Left lung (tissue), 10 donors: ENCODE results near the gene PSME3IP1. TPM values are rescaled to one million over a fixed set of nuclear protein-coding genes. Genes with fewer than 3 reads are reported as not detected.
A peak's percentile ranks its signal among the peaks of the same experiment; 100 is the strongest.

Experiments
- ATAC-seq: fragments of 200-7000 bp; cut with Tn5 transposase; one replicate; pipeline ENCODE4 v1.9.1; 2020; ENCODE audit warnings: moderate library complexity
- DNase-seq, 4 donors: peaks; one replicate each; pipeline ENCODE4 v3.0.0-alpha.2; 2013 to 2020
- H3K27ac ChIP-seq, 2 donors: fragments of 200-600 bp; sonication (generic) in 1 of 2; one replicate each; pipeline versions ENCODE4 v1.5.0 to v1.8.0; 2020 to 2021
- H3K27me3 ChIP-seq, 2 donors: fragments of 200-600 bp; sonication (generic) in 1 of 2; one replicate each; pipeline versions ENCODE4 v1.5.0 to v1.8.0; 2020 to 2021
- H3K36me3 ChIP-seq, 2 donors: fragments of 200-600 bp; sonication (generic) in 1 of 2; one replicate each; pipeline versions ENCODE4 v1.5.0 to v1.8.0; 2020 to 2021
- H3K4me1 ChIP-seq, 2 donors: fragments of 200-600 bp; one replicate each; pipeline ENCODE4 v1.8.0; 2021
- H3K4me3 ChIP-seq, 2 donors: fragments of 200-600 bp; sonication (generic) in 1 of 2; one replicate each; pipeline versions ENCODE4 v1.5.0 to v1.8.0; 2020 to 2021; ENCODE audit warnings: mild to moderate bottlenecking in 1 of 2
- H3K9me3 ChIP-seq, 2 donors: fragments of 200-600 bp; sonication (generic) in 1 of 2; one replicate each; pipeline versions ENCODE4 v1.5.0 to v1.8.0; 2020 to 2021
- CTCF ChIP-seq, 2 donors: fragments of 200-600 bp; sonication (generic) in 1 of 2; IDR thresholded peaks; one replicate each; pipeline versions ENCODE4 v1.5.0 to v1.8.0; 2021; ENCODE audit warnings: antibody characterized with exemption in 2 of 2
- intact Hi-C, 2 donors: fragments of 100-400 bp; cut with DNase I; formaldehyde crosslinking; loops; one replicate each; pipeline versions ENCODE4 v1.11.2 to v1.14.2; 2022
- polyA plus RNA-seq, 6 donors: library from polyadenylated mRNA; unstranded; fragments of 120-200 nt; gene quantifications; one replicate each; pipeline ENCODE4 v1.2.1, GENCODE V29; 2013; ENCODE audit not compliant: insufficient read length in 6 of 6
- total RNA-seq, 2 donors: library from RNA; stranded (reverse); fragmentation: NEBNext Ultra II Directional; extraction: Animal tissue kit (Norgen Biotek cat#: 25700); gene quantifications; one replicate each; pipeline ENCODE4 v1.2.1, GENCODE V29; 2021
- donor health status: DM: no; HTN: yes; CAD: no.
- donor health status: DM: no; HTN: no; CAD: no.

Gene PSME3IP1
- total and polyA plus RNA-seq, 8 donors = 53.1 to 123 (median 104) TPM

DNA sequence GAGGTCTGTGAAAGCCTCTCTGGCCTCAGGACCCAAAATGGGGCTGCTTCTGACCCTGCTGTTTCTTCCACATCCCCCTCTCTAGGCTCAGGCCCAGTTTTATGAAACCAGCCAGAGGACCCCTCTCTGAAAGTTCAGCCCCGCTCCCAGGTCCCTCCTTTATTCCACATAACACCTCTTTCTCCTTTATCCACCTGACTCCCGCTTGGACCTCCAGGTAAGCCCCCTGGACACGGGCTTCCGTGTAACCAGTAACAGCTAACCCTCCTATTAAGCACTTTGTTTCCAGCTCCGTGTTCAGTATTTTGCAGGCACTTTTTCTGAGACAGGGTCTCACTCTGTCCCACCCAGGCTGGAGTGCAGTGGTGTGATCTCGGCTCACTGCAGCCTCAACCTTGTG lies 37.4 kb downstream of the PSME3IP1 start:
- Histone ChIP-seq H3K4me3 (no peak overlapping the region), H3K36me3 (peaks cover 0 to 29% of the 10 kb centered on the region in 2 donors), H3K27me3 (no peaks in the 10 kb centered on the region), H3K27ac (peak overlapping the region; percentile 44 to 67), H3K9me3 (no peaks in the 10 kb centered on the region), H3K4me1 (peaks cover 5 to 57% of the 10 kb centered on the region in 2 donors)
- ATAC-seq (no peak), DNase-seq (peak in 1 of 4 donors; percentile 10)
- intact Hi-C loops = no loop called here
- no peak for TF ChIP-seq CTCF (IDR thresholded peaks at IDR 0.05)

DNA sequence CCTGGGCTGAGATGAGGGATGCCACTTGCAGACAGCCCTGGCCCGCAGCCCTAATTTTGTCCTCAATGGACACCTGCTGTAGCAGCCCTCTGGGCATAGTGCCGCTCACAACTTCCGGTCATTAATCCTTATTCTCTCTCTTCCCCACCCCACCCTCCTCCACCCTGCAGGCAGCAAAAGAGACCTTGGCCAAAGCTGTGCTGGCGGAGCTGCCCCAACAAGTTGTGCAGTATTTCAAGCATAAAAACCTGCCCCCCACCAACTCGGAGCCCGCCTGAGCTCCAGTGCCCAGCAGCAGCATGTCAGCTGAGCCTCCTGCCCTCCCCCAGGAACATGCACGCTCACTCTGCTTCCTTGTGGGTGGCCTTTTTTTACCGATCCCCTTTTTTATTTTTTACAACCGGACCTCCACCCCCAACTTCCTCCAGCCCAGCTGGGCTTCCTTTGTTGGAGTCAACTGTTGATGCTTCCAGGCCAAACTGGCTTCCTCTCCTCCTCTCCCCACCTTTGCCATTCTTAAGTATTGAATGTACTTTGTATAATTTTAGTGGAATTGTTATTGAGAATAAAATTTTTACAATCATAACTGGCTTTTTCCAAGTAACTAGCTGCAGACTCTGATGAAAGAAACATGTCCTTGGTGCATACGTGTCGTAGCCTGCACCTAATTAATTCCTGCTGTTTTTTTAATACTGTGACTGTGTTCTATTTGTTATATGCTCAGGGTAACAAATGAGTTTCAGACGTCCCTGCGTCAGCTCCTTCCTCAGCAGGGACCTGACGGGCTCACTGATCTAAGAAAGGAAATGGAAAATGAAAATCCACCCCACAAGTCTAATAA lies 38.2 kb downstream of the PSME3IP1 start:
- Histone ChIP-seq H3K36me3 (peaks cover 0 to 21% of the 10 kb centered on the region in 2 donors), H3K27ac (peak overlapping the region in 1 of 2 donors; percentile 67), H3K27me3 (no peaks in the 10 kb centered on the region), H3K4me1 (peaks cover 5 to 63% of the 10 kb centered on the region in 2 donors), H3K4me3 (no peak overlapping the region), H3K9me3 (no peaks in the 10 kb centered on the region)
- DNase-seq (peak in 2 of 4 donors; percentile 39 to 55), ATAC-seq (peak; percentile 13)
- TF ChIP-seq CTCF (IDR thresholded peaks at IDR 0.05) = no peak
- intact Hi-C loops = no loop called here

GRCh38 chr16:57146735-57147134 lies 39.1 kb downstream of the PSME3IP1 start:
- H3K27ac ChIP-seq = peak overlapping the region in 1 of 2 donors; percentile 67

GRCh38 chr16:57146040-57146647 lies 39.7 kb downstream of the PSME3IP1 start:
- Histone ChIP-seq H3K4me3 (no peak overlapping the region), H3K9me3 (no peaks in the 10 kb centered on the region), H3K27ac (peak overlapping the region in 1 of 2 donors; percentile 67), H3K36me3 (peaks cover 0 to 12% of the 10 kb centered on the region in 2 donors), H3K4me1 (peaks cover 5 to 66% of the 10 kb centered on the region in 2 donors), H3K27me3 (no peaks in the 10 kb centered on the region)
- intact Hi-C loops = no loop called here
- DNase-seq = peak in 1 of 4 donors; percentile 75
- TF ChIP-seq CTCF (IDR thresholded peaks at IDR 0.05) = no peak
- ATAC-seq = no peak

More at GRCh38 chr16:57146735-57147134, 39.1 kb downstream of the PSME3IP1 start:
- ATAC-seq (no peak), DNase-seq (peak in 1 of 4 donors; percentile 33)
- Histone ChIP-seq H3K4me3 (no peak overlapping the region), H3K27me3 (no peaks in the 10 kb centered on the region), H3K4me1 (peaks cover 5 to 65% of the 10 kb centered on the region in 2 donors), H3K36me3 (peaks cover 0 to 12% of the 10 kb centered on the region in 2 donors), H3K9me3 (no peaks in the 10 kb centered on the region)
- no peak for TF ChIP-seq CTCF (IDR thresholded peaks at IDR 0.05)
- intact Hi-C loops = no loop called here
